Activated CD4-positive, alpha-beta T cell treated with anti-CD3 and anti-CD28 coated beads, Interleukin-2, Interleukin-6, amounts not matched to agents 100 ng/mL and 50 ng/mL, durations not matched to agents 16 hours and 8 hours (primary cell): Measurements from ENCODE around the gene RAP1GAP2.

Experiments
- DNase-seq: peaks from one replicate; pipeline ENCODE4 v3.0.0-alpha.2; 2020

RAP1GAP2 gene

GRCh38 chr17:2786176-2786881 is 9.9 kb upstream of the RAP1GAP2 start:
- peak; percentile 94 for DNase-seq

DNA sequence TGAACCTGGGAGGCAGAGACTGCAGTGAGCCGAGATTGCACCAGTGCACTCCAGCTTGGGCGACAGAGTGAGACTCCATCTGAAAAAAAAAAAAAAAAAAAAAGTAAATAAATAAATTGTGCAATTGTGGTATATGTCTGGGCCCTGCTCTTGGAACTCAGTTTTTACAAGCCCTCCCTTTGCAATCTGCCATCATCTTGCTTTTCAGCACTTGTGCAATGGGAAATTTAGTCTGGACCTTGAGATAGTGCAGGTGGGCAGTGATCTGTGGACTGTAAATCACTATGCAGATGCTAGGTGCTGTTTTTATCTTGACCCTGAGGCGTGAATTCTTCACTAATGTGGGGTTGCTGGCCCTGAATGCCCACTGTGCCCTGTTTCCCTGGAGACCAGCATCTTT is 6.5 kb upstream of the RAP1GAP2 start:
- DNase-seq: no peak

DNA sequence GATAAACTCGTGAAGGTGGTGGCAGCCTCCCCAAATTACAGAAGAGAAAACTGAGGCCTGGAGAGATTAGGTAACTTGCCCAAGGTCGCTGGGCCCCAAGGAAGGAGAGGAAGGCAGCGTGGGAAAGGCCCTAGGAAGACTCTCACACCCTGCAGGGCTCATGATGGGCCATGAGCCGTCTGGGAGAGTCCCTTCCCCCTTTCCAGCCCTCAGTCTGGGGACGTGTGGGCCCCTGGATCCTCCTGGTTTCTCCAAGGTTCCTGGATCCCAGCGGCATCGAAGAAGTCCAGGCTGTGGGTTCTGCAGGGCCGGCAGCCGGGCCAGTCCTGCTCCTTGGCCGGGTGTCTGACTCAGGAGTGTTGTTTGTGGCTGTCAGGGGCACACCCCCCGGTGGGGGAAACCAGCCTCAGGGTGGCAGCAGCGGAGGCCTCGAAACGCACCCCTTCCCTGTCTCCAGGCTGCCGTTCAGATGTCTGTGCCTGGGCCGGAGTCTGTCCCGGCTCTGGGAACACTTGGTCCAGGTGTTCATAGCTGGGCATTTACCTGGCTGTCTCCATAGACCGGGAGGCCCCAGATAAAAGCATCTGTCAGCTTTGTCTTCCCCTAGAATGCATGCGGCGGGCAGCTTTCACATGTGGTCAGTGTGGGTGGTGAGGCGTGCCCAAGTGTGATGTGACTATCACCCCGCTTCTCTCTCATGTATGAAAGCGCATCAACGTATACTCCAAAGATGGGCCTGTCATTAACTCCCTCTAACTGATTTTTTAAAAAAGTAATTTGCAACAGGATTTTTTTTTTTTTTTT is 3.7 kb upstream of the RAP1GAP2 start:
- peak; percentile 59 for DNase-seq

GRCh38 chr17:2794111-2794803 is 2.0 kb upstream of the RAP1GAP2 start:
- peak; percentile 14 for DNase-seq

- no peak for DNase-seq
These were observed 636 bp upstream of the RAP1GAP2 start for GRCh38 chr17:2795441-2796163.

DNA sequence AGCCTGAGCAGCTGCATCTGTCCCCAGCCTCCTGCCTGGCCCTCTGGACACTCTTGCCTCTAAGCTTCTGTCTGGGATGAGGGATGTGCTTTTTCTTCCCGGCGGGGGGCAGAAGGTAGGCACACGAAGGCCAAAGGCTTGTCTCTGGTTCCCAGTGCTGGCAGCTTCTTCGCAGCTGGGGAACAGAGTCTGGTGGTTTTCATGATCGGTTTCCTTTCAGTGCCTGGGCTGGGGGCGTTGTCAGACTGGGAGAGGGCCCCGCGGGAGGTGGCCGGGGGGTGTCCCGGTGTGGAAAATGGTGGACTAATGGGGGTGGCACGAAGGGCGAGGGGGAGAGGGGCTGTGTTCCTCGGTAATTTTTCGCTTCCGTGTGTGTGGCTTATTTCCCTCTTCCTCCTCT is 988 bp downstream of the RAP1GAP2 start:
- DNase-seq: no peak

- DNase-seq: no peak
These were observed 1.4 kb downstream of the RAP1GAP2 start for GRCh38 chr17:2797637-2798036.

DNA sequence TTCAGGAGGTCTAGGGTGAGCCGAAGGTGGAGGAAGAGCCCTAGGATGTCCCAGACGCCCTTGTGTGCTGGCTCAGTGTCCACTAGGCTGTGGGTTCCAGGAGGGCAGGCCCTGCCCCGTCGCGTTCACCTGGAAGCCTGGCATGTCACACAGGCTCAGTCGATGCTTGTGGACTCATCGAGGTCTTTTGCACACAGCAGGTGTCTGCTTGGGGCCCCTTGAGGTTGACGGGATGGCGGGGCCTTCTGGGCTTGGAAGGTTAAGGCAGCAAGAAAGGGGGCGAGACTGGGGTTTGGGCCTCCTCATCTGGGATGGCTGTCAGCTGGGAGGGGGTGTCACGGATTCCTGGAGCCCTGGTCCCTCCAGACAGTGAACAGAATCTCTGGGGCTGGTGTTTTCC is 1.9 kb downstream of the RAP1GAP2 start:
- DNase-seq: no peak

- no peak for DNase-seq
These were observed 2.4 kb downstream of the RAP1GAP2 start for GRCh38 chr17:2798678-2799077.

- no peak for DNase-seq
These were observed 3.4 kb downstream of the RAP1GAP2 start for GRCh38 chr17:2799653-2800052.

GRCh38 chr17:2800367-2800766 is 4.1 kb downstream of the RAP1GAP2 start:
- DNase-seq: no peak

DNA sequence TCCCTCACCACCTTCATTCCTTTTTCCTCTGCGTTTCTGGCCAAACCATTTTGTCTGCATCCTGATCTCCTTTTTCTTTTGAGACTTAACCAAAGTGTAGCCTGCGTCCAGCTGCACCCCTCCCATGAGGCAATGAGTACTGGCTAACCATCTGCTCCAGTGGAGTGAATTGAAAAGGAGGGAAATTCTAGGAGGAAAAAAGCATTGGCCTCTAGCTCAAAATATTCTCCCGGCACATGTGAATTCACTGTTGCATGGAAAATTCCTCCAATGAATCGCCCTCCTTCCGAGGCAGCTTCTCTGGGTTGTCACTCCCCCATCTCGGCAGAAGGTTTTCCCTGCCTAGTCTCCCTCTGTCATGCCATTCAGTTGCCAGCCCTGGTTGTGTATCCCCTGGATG is 5.6 kb downstream of the RAP1GAP2 start:
- DNase-seq: no peak

- DNase-seq: no peak
These were observed 6.3 kb downstream of the RAP1GAP2 start for GRCh38 chr17:2802574-2802973.

- DNase-seq: no peak
These were observed 7.1 kb downstream of the RAP1GAP2 start for GRCh38 chr17:2803386-2803785.

DNA sequence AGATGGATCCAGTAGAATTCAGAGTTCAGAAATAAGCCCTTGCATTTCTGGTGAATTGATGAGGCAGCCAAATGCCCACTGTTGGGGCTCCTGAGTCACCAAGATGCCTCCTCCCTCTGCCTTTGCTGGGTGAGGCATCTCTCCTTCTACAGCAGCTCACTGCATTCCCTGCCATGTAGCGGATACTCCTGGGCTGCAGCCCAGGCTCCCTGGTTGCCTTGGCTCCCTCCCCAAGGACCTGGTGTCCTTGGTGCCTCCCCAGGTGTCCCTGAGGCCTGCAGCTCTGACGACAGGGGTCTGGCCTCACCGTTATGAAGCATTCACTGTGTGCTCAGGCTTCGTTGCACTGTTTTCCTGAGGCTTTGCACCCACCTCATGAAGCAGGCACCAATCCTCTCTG is 7.7 kb downstream of the RAP1GAP2 start:
- DNase-seq: no peak

GRCh38 chr17:2804912-2805311 is 8.7 kb downstream of the RAP1GAP2 start:
- DNase-seq: no peak

DNA sequence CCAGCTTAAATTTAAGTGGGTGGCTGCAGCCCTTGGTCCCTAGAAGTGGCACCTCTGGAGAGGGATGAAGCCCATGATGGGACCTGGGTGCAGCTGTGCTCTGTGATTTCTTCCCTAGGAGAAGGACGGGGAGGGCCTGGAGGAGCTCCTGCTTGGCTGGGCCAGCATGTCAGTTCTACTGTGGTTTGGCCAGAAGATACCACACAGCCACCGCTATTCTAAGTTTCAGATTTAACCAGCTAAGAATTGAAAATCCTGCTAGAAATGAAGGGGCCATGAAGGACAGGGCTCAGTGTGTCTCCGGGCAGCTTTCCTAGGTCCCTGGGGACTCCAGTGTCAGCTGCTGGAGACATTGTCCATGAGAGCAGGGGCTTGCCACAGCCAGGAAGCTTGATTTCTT is 9.7 kb downstream of the RAP1GAP2 start:
- no peak for DNase-seq

GRCh38 chr17:2808367-2809335 is 12.4 kb downstream of the RAP1GAP2 start:
- no peak for DNase-seq

DNA sequence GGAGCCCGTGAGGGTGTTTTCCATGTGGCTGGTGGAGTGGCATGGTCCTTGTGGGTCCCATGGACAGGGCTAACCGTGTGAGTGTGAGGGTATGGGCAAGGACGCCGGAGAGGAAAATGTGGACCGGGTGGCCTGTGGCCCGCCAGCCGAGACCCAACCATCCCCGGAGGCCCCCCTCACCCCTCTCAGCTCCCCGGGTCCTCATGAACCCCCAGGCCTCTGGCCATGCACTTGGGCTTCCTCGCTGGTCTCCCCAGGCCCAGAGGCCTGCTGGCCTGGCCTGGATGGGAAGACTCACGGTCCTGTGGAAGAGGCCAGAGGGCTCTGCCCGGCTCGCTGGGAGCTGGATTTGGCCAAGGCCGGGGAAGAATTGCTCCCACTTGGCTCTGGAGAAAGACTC is 13.1 kb downstream of the RAP1GAP2 start:
- DNase-seq: no peak

GRCh38 chr17:2814049-2814448 is 17.8 kb downstream of the RAP1GAP2 start:
- DNase-seq: peak; percentile 54

- DNase-seq: peak; percentile 94
These were observed 18.5 kb downstream of the RAP1GAP2 start for GRCh38 chr17:2814481-2815341.
